Gastrocnemius medialis (tissue), 4 donors: ENCODE results near the gene SNCA. TPM values are rescaled to one million over a fixed set of nuclear protein-coding genes. Genes with fewer than 3 reads are reported as not detected.

Experiments
- ATAC-seq, 2 donors: fragments of 150-250 bp; one replicate each; pipeline ENCODE4 v1.9.1; 2016
- DNase-seq, 2 donors: peaks; one replicate each; pipeline ENCODE4 v3.0.0-alpha.2; 2019
- H3K27ac ChIP-seq, 4 donors: fragments of 200-600 bp; sonication (generic); 1 replicate in 1 of 4; 2 replicates in 3 of 4; pipeline ENCODE4 v1.5.1; 2016 to 2018; ENCODE audit warnings: mild to moderate bottlenecking in 2 of 4, moderate library complexity in 1 of 4
- H3K27me3 ChIP-seq, 3 donors: fragments of 200-600 bp; sonication (generic) in 2 of 3; 1 replicate in 1 of 3; 2 replicates in 2 of 3; pipeline versions ENCODE4 v1.5.1 to v1.6.0; 2016 to 2019; ENCODE audit warnings: mild to moderate bottlenecking in 1 of 3, moderate library complexity in 1 of 3
- H3K36me3 ChIP-seq, 2 donors: fragments of 200-600 bp; sonication (generic) in 1 of 2; one replicate each; pipeline ENCODE4 v1.5.1; 2017 to 2018
- H3K4me1 ChIP-seq, 2 donors: fragments of 200-600 bp; sonication (generic) in 1 of 2; one replicate each; pipeline ENCODE4 v1.5.1; 2016 to 2017; ENCODE audit warnings: mild to moderate bottlenecking in 2 of 2
- H3K4me3 ChIP-seq, 4 donors: fragments of 200-600 bp; sonication (generic) in 3 of 4; 1 replicate in 1 of 4; 2 replicates in 3 of 4; pipeline ENCODE4 v1.5.1; 2016 to 2019; ENCODE audit warnings: mild to moderate bottlenecking in 2 of 4
- H3K9me3 ChIP-seq, 3 donors: fragments of 200-600 bp; sonication (generic) in 2 of 3; 1 replicate in 1 of 3; 2 replicates in 2 of 3; pipeline ENCODE4 v1.5.1; 2016 to 2019
- POLR2A ChIP-seq, 2 donors: fragments of 450-650 bp; IDR thresholded peaks; one replicate each; pipeline ENCODE4 v1.6.1; 2017; ENCODE audit warnings: antibody characterized with exemption in 2 of 2, mild to moderate bottlenecking in 2 of 2, moderate library complexity in 2 of 2
- in situ Hi-C, 4 donors: fragments of 200-750 bp; cut with MboI; loops; one replicate each; pipeline versions ENCODE4 v1.15.0 to v1.8.0; 2017; ENCODE audit warnings: low sequenced_read_pairs in 4 of 4
- intact Hi-C: fragments of 100-400 bp; cut with DNase I; formaldehyde crosslinking; loops from one replicate; pipeline ENCODE4 v1.15.1; 2023; ENCODE audit warnings: low total_unique reads
- total RNA-seq, 4 donors: library from RNA; depleted of rRNA; stranded (reverse); fragments of >200 nt; gene quantifications; one replicate each; pipeline versions ENCODE4 v1.1.0 to v1.2.3, GENCODE V29; 2016
- TF ChIP-seq, protein P1 (sequence below), 5 experiments: fragments of 450-650 bp in 3 of 5; fragments of 200-600 bp in 2 of 5; sonication (generic) in 2 of 5; IDR thresholded peaks in 4 of 5; conservative IDR thresholded peaks in 1 of 5; 1 replicate in 4 of 5; 2 replicates in 1 of 5; pipeline ENCODE4 v1.5.1; 2016 to 2019; ENCODE audit warnings: antibody characterized with exemption in 5 of 5, mild to moderate bottlenecking in 3 of 5, moderate library complexity in 3 of 5

SNCA gene
- total RNA-seq, 4 donors from 2014 or later, result 0.73 to 1.7 (median 1.1) TPM; not detected in 1

DNA sequence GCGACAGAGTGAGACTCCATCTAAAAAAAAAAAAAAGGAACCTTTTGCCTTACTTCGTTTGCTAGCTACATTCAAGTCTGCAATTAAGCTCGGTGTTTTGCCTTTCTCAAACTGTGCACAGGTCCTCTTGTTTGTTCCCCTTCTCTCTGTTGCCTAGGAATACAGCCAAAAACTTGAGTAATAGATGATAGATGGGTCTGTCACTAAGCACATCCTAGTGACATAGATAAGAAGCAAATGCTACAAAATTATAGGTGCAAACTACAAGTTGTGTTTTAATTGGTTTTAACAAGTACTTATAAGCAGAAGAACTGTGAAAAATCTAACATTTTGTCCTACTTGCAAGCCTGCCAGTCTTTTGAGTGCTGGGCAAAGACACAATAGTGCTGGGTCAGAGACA lies 95.2 kb downstream of the SNCA start:
- TF ChIP-seq, protein P1, sequence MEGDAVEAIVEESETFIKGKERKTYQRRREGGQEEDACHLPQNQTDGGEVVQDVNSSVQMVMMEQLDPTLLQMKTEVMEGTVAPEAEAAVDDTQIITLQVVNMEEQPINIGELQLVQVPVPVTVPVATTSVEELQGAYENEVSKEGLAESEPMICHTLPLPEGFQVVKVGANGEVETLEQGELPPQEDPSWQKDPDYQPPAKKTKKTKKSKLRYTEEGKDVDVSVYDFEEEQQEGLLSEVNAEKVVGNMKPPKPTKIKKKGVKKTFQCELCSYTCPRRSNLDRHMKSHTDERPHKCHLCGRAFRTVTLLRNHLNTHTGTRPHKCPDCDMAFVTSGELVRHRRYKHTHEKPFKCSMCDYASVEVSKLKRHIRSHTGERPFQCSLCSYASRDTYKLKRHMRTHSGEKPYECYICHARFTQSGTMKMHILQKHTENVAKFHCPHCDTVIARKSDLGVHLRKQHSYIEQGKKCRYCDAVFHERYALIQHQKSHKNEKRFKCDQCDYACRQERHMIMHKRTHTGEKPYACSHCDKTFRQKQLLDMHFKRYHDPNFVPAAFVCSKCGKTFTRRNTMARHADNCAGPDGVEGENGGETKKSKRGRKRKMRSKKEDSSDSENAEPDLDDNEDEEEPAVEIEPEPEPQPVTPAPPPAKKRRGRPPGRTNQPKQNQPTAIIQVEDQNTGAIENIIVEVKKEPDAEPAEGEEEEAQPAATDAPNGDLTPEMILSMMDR (IDR thresholded peaks at IDR 0.05 in 4 of 5, conservative IDR thresholded peaks at IDR 0.05 in 1 of 5), result no peak
- no peak for TF ChIP-seq POLR2A (IDR thresholded peaks at IDR 0.05)
- no peak overlapping the region for H3K4me3 ChIP-seq
- DNase-seq (no peak), ATAC-seq (no peak)
- no peaks in the 10 kb centered on the region for H3K27me3 ChIP-seq
- no peaks in the 10 kb centered on the region for H3K9me3 ChIP-seq
- H3K36me3 ChIP-seq, result no peaks in the 10 kb centered on the region
- H3K4me1 ChIP-seq, result no peaks in the 10 kb centered on the region
- in situ Hi-C loops (no loop called here), intact Hi-C loops (no loop called here)
- H3K27ac ChIP-seq, result no peak overlapping the region

DNA sequence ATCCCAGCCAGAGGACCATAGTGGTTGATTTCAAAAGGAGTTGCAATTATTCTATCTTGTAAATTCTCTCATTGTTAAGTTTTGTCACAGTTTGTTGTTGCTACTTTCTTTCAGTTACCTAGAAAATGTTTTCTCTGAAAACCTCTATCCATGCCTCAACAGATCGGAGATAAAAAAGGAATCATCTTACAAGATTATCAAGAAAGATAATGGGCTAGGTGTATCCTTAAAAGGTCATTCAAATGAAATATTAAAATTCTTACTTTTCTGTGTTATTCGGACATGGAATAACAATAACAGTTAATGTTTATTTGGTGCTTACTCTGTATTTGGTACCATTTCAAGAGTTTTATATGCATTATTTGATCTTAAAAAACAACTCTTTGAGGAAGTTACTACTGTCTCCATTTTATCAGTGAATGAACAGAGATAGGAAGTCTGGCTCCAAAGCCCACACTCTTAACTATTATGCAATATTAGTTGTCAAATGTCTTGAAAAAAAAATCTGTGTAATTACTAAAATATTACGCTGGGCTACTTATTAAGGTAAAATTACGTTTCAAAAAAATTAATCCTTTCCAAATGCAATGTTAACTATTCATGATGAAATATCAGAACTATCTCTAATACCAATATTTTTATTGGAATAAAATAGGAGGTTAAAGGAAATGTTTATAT lies 97.5 kb downstream of the SNCA start:
- TF ChIP-seq, protein P1 (IDR thresholded peaks at IDR 0.05 in 4 of 5, conservative IDR thresholded peaks at IDR 0.05 in 1 of 5), result no peak
- no peak for TF ChIP-seq POLR2A (IDR thresholded peaks at IDR 0.05)
- Histone ChIP-seq H3K4me3 (no peak overlapping the region), H3K4me1 (no peaks in the 10 kb centered on the region), H3K27ac (no peak overlapping the region), H3K27me3 (no peaks in the 10 kb centered on the region), H3K9me3 (no peaks in the 10 kb centered on the region), H3K36me3 (no peaks in the 10 kb centered on the region)
- in situ Hi-C loops, result no loop called here
- intact Hi-C loops, result no loop called here
- ATAC-seq, result no peak
- DNase-seq, result no peak

DNA sequence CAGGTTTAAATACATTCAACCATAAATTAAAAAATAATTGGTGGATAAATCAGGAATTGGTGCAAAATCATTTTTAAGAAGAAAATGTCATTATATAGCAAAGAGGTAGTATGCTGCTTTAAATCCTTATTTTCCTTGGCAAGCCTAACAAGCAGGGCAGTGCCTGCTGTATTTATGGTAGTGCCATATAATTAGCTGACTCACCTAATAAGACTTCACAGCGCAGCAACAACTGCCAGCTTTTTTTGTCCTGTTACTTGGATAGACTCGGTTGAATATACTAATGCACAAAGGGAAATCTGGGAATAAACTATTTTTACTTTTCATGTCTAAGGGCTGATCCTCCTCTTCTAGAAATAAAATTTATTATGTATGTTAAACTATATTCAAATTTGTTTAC lies 99.1 kb downstream of the SNCA start:
- TF ChIP-seq POLR2A (IDR thresholded peaks at IDR 0.05), result no peak
- TF ChIP-seq, protein P1 (IDR thresholded peaks at IDR 0.05 in 4 of 5, conservative IDR thresholded peaks at IDR 0.05 in 1 of 5), result no peak
- ATAC-seq (no peak), DNase-seq (no peak)
- Histone ChIP-seq H3K4me1 (no peaks in the 10 kb centered on the region), H3K27me3 (no peaks in the 10 kb centered on the region), H3K9me3 (no peaks in the 10 kb centered on the region), H3K4me3 (no peak overlapping the region), H3K27ac (no peak overlapping the region), H3K36me3 (no peaks in the 10 kb centered on the region)
- in situ Hi-C loops (no loop called here), intact Hi-C loops (no loop called here)

DNA sequence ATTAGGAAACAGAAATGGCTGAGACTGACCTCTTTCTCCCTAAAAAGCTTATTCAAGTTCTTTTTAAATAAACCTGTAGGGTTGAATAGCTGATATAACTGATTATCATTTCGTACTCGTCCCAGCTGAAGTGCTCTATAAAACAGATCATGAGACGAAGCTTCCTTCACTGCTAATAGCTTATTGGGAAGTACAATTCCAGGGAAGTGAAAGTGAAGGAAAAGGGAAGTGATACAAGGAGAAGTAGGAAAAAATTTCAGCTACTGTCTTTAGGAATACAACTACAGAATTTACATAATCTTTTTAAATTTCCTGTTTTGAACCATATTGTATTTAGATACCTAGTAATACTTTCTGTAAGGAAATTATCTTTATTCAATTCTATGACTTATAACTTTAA lies 103.0 kb downstream of the SNCA start:
- Histone ChIP-seq H3K4me1 (no peaks in the 10 kb centered on the region), H3K27me3 (no peaks in the 10 kb centered on the region), H3K9me3 (no peaks in the 10 kb centered on the region), H3K36me3 (no peaks in the 10 kb centered on the region), H3K4me3 (no peak overlapping the region), H3K27ac (no peak overlapping the region)
- ATAC-seq (no peak), DNase-seq (no peak)
- intact Hi-C loops (no loop called here), in situ Hi-C loops (no loop called here)
- no peak for TF ChIP-seq POLR2A (IDR thresholded peaks at IDR 0.05)
- TF ChIP-seq, protein P1 (IDR thresholded peaks at IDR 0.05 in 4 of 5, conservative IDR thresholded peaks at IDR 0.05 in 1 of 5), result no peak

DNA sequence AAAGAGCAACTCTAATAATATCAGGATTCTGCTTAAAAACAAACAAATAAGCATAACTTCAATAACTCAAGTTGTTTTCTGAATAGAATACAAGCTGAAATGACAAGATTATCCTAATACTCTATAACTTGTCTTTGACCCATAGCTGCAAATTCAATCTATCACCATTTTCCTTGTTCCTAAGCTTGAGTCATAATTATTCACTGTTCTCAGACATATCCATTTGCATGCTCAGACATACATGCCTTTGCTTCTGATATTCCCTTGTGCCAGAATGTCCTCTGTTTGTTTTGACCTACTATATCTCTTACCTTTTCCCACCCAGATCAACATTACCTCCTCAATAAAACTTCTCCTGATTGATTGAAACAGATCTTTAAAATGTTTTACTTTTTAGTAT lies 109.7 kb downstream of the SNCA start:
- Histone ChIP-seq H3K4me3 (no peak overlapping the region), H3K4me1 (no peaks in the 10 kb centered on the region), H3K27ac (no peak overlapping the region), H3K27me3 (no peaks in the 10 kb centered on the region), H3K9me3 (no peaks in the 10 kb centered on the region), H3K36me3 (no peaks in the 10 kb centered on the region)
- DNase-seq (no peak), ATAC-seq (no peak)
- no peak for TF ChIP-seq POLR2A (IDR thresholded peaks at IDR 0.05)
- TF ChIP-seq, protein P1 (IDR thresholded peaks at IDR 0.05 in 4 of 5, conservative IDR thresholded peaks at IDR 0.05 in 1 of 5), result no peak
- intact Hi-C loops (no loop called here), in situ Hi-C loops (no loop called here)
